Measurements from ENCODE around the gene NR4A3. TPM values are rescaled to one million over a fixed set of nuclear protein-coding genes. Genes with fewer than 3 reads are reported as not detected.

NR4A3 gene
- total RNA-seq, 1 experiment from 2014 or later = 0.86 TPM

DNA sequence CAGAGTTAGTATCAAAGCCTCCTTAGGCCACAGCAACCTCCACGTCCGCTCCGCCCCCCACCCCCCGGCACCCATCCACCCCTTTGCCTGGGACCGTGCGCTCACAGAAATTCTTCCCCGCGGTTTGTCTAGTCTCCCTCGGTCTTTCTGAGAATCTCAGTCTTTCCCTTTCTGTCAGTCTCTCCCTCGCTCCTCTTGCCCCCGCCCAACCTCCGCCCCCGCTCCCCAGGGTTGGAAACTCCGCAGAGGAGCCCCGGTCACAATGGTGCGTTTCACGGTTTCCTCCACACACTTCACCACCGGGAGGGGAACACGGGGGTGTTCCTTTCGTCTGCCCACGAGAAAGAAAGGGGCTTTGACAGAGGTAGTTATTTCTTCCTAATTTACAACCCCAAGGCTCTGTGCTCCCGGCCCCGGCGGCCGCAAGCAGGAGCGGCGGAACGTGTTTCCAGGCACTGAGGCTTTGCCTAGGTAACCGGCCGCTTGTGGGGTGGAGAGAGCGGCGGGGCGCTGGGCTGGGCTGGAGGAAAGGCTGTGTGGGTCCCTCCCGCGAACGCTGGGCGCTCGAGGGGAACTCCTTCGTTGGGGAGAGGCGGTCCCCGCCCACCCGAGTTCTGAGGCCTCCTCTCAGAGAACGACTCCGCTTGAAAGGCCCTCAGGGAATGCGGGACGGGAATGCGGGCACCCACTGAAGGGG is 2.1 kb downstream of the NR4A3 start:
- POLR2A ChIA-PET = no interaction called here
- H3K36me3 ChIP-seq (ENCODE audit: control insufficient read depth in 1 of 2, insufficient read depth in 2 of 2, low read length in 2 of 2) = no peaks in the 10 kb centered on the region
- H2AFZ ChIP-seq (ENCODE audit: low read depth, low read length, poor library complexity, severe bottlenecking) = no peak overlapping the region
- peaks cover 5% of the 10 kb centered on the region; the same call in 1 of the 2 replicates for H3K79me2 ChIP-seq (ENCODE audit: insufficient read depth, low read length)
- no peaks in the 10 kb centered on the region for H4K20me1 ChIP-seq (ENCODE audit: insufficient read depth)
- H3K9me2 ChIP-seq (ENCODE audit: insufficient read depth) = no peaks in the 10 kb centered on the region
- CTCF ChIA-PET = no interaction called here
- H3K27ac ChIP-seq (ENCODE audit: low read depth, low read length) = no peak overlapping the region
- DNase-seq (ENCODE audit: low read depth, low spot score) (no peak), ATAC-seq (no peak)
- intact Hi-C loops (cut with micrococcal nuclease) = loop anchor here (5.0 to 10.0 kb wide), 2 partner anchors 141 to 273 kb away; partner anchors contain the start of genes ERP44 and INVS
- peak overlapping the region in 1 of 2 experiments; percentile 84; a peak in 2 of 4 replicates for H3K4me3 ChIP-seq (replicated peaks in 1 of 2; ENCODE audit: low read depth in 1 of 2, low read length in 2 of 2)
- H3K27me3 ChIP-seq (ENCODE audit: insufficient read depth, low read length) = no peaks in the 10 kb centered on the region
- no TSS peak for BruUV-seq (replicated peaks)
- no peaks in the 10 kb centered on the region for H3K9me3 ChIP-seq (ENCODE audit: control insufficient read depth in 1 of 2, insufficient read depth in 1 of 2, low read depth in 1 of 2, low read length in 2 of 2)
- peaks cover 6 to 31% of the 10 kb centered on the region in 2 experiments; a peak in 3 of 4 replicates for H3K4me1 ChIP-seq (ENCODE audit: control insufficient read depth in 1 of 2, insufficient read depth in 2 of 2, low read length in 2 of 2)
- H3K4me2 ChIP-seq (ENCODE audit: low read length) = peak overlapping the region; percentile 99
- no peak for TF ChIP-seq EZH2phosphoT487 (IDR thresholded peaks at IDR 0.05; ENCODE audit: borderline replicate concordance)
- TF ChIP-seq SRF (IDR thresholded peaks at IDR 0.05; ENCODE audit: low read depth) = no peak
- TF ChIP-seq POLR2A (IDR thresholded peaks at IDR 0.05; ENCODE audit: borderline replicate concordance, extremely low read depth, insufficient read depth, insufficient read length) = no peak
- TF ChIP-seq CEBPB (IDR thresholded peaks at IDR 0.05; ENCODE audit: low read depth) = no peak
- TF ChIP-seq ELF1 (IDR thresholded peaks at IDR 0.05; ENCODE audit: borderline replicate concordance, low read depth) = no peak
- no peak for TF ChIP-seq ZNF274 (IDR thresholded peaks at IDR 0.05; ENCODE audit: low read depth, low read length)
- TF ChIP-seq POLR2AphosphoS5 (IDR thresholded peaks at IDR 0.05; ENCODE audit: low read depth, low read length) = no peak
- no peak for TF ChIP-seq FOSL1 (IDR thresholded peaks at IDR 0.05; ENCODE audit: low read depth)
- TF ChIP-seq SP1 (IDR thresholded peaks at IDR 0.05; ENCODE audit: low read depth) = no peak
- TF ChIP-seq, protein P1, sequence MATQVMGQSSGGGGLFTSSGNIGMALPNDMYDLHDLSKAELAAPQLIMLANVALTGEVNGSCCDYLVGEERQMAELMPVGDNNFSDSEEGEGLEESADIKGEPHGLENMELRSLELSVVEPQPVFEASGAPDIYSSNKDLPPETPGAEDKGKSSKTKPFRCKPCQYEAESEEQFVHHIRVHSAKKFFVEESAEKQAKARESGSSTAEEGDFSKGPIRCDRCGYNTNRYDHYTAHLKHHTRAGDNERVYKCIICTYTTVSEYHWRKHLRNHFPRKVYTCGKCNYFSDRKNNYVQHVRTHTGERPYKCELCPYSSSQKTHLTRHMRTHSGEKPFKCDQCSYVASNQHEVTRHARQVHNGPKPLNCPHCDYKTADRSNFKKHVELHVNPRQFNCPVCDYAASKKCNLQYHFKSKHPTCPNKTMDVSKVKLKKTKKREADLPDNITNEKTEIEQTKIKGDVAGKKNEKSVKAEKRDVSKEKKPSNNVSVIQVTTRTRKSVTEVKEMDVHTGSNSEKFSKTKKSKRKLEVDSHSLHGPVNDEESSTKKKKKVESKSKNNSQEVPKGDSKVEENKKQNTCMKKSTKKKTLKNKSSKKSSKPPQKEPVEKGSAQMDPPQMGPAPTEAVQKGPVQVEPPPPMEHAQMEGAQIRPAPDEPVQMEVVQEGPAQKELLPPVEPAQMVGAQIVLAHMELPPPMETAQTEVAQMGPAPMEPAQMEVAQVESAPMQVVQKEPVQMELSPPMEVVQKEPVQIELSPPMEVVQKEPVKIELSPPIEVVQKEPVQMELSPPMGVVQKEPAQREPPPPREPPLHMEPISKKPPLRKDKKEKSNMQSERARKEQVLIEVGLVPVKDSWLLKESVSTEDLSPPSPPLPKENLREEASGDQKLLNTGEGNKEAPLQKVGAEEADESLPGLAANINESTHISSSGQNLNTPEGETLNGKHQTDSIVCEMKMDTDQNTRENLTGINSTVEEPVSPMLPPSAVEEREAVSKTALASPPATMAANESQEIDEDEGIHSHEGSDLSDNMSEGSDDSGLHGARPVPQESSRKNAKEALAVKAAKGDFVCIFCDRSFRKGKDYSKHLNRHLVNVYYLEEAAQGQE (IDR thresholded peaks at IDR 0.05; ENCODE audit: low read depth) = no peak
- TF ChIP-seq, protein P2, sequence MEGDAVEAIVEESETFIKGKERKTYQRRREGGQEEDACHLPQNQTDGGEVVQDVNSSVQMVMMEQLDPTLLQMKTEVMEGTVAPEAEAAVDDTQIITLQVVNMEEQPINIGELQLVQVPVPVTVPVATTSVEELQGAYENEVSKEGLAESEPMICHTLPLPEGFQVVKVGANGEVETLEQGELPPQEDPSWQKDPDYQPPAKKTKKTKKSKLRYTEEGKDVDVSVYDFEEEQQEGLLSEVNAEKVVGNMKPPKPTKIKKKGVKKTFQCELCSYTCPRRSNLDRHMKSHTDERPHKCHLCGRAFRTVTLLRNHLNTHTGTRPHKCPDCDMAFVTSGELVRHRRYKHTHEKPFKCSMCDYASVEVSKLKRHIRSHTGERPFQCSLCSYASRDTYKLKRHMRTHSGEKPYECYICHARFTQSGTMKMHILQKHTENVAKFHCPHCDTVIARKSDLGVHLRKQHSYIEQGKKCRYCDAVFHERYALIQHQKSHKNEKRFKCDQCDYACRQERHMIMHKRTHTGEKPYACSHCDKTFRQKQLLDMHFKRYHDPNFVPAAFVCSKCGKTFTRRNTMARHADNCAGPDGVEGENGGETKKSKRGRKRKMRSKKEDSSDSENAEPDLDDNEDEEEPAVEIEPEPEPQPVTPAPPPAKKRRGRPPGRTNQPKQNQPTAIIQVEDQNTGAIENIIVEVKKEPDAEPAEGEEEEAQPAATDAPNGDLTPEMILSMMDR (IDR thresholded peaks at IDR 0.05 in 2 of 3, conservative IDR thresholded peaks at IDR 0.05 in 1 of 3; ENCODE audit: borderline replicate concordance in 1 of 3, insufficient read depth in 1 of 3, low read depth in 2 of 3, low read length in 2 of 3) = no peak
- TF ChIP-seq YY1 (IDR thresholded peaks at IDR 0.05; ENCODE audit: extremely low read depth, insufficient replicate concordance, low read depth, low read length) = no peak
- TF ChIP-seq, protein P3, sequence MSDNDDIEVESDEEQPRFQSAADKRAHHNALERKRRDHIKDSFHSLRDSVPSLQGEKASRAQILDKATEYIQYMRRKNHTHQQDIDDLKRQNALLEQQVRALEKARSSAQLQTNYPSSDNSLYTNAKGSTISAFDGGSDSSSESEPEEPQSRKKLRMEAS (IDR thresholded peaks at IDR 0.05) = no peak
- TF ChIP-seq ZFX (IDR thresholded peaks at IDR 0.05) = no peak
- no peak for TF ChIP-seq TCF7L2 (IDR thresholded peaks at IDR 0.05; ENCODE audit: borderline replicate concordance, extremely low read depth, insufficient read depth, insufficient read length)
- no peak for TF ChIP-seq JUND (IDR thresholded peaks at IDR 0.05)
- TF ChIP-seq, protein P4, sequence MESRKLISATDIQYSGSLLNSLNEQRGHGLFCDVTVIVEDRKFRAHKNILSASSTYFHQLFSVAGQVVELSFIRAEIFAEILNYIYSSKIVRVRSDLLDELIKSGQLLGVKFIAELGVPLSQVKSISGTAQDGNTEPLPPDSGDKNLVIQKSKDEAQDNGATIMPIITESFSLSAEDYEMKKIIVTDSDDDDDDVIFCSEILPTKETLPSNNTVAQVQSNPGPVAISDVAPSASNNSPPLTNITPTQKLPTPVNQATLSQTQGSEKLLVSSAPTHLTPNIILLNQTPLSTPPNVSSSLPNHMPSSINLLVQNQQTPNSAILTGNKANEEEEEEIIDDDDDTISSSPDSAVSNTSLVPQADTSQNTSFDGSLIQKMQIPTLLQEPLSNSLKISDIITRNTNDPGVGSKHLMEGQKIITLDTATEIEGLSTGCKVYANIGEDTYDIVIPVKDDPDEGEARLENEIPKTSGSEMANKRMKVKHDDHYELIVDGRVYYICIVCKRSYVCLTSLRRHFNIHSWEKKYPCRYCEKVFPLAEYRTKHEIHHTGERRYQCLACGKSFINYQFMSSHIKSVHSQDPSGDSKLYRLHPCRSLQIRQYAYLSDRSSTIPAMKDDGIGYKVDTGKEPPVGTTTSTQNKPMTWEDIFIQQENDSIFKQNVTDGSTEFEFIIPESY (IDR thresholded peaks at IDR 0.05; ENCODE audit: extremely low read depth, insufficient replicate concordance, low read length) = no peak
- TF ChIP-seq EGR1 (IDR thresholded peaks at IDR 0.05; ENCODE audit: low read depth) = no peak
- TF ChIP-seq CBX3 (IDR thresholded peaks at IDR 0.05; ENCODE audit: low read depth) = no peak
- no peak for TF ChIP-seq EZH2 (IDR thresholded peaks at IDR 0.05)
- RAD21 ChIA-PET (ENCODE audit: low non-redundant PET in 1 of 2, low total read pairs in 2 of 2, uncharacterized antibody in 2 of 2, unreplicated experiment in 2 of 2) = no interaction called here
- no peak overlapping the region for H3K9ac ChIP-seq (ENCODE audit: low read length)

All from HCT116 (cell line).